NCI-H510A (cell line): Measurements from ENCODE around the gene ZP3.
"Not testable (repeated sequence)": the region's sequence is repeated elsewhere in the genome, so short reads cannot be mapped to it uniquely, and the experiment has no call there.

Experiments used
- DNase-seq: peaks from one replicate; lab custom pipeline; 2025; lab: John Stamatoyannopoulos, UW

The ZP3 gene

DNA sequence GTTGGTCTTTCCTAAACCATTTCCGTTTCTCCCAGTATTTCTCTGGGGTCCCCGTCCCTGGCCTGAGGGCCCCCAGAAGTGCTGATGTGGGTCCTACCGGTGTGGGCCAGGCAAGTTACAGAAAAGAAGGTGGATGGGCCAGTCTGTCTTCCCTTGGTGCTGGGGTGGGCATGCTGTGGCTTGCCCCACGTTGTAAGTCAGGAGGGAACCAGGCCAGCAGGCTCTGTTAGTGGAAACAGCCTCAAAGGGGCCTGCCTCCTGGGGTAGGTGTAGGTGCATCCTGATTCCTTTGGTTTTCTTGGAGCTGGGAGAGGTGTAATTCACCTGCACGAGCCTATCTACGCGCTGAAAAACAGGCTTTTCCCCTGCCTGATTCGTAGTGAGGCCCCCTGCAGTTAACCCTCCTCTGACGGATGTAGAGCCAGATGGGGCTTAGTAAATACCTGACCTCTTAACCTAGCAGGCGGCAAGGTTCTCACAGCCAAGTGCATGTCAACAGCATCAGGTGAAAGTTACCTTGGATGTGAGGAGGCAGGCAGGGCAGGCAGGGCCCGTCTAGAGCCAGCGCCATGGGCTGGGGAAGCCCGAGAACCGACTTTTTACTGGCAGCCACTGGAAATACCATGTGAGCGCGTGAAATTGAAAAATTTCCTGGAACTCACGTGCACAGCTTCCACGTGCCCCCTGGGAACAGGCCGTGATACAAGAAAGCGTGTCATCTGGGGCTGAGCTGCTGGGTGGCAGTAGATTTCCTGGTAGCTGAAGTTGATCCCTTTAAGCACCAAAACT, 61.3 kb downstream of the ZP3 start:
- not testable (repeated sequence) for DNase-seq

DNA sequence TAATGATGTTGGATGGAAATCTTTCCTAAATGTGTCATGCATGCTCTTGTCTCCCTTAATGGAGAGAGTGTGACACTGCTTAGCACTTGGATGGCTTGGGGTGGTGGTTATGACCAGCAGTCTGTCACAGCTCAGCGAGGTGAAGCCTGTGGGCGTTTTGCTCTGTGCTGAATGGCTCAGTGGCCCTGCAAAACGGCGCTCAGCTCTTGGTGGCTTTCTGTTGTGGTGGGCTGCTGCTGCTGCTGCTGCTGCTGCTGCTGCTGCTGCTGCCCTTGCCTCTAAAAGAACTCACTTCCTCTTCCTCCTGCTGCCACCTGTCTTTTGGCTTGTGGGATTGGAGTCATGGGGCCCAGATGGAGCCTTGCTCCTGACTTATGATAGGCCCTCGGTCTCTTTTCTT, 61.9 kb downstream of the ZP3 start:
- not testable (repeated sequence) for DNase-seq

DNA sequence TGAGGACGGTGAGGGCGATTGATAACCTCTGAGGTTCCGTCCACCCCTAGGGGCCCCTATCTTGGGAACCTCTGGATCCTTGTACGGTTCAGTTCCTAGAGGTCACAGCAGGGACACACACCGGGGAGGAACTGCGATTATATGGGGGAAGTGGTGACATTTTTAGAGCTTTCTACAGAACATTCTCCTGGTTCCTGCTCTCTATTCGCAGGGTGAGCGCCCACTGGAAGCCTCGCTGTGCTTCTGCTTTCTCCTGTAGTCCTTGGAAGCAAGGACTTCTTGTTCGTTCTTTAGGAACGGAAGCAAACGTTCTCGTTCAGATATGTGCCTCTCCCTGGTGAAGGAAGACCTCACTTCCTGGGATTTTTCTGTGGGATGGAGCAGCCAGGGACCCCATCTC, 63.2 kb downstream of the ZP3 start:
- DNase-seq: not testable (repeated sequence)
